Mesendoderm (in vitro differentiated cells): ENCODE measurements around the gene EPN1.
A peak's percentile ranks its signal among the peaks of the same experiment; 100 is the strongest.

Experiments
- DNase-seq: peaks from one replicate; pipeline ENCODE4 v3.0.0; 2013
- H2AK5ac ChIP-seq: 2 replicates; pipeline ENCODE4 v1.6.1; 2013; ENCODE audit warnings: low read length, inconsistent platforms
- H2BK120ac ChIP-seq: 2 replicates; pipeline ENCODE4 v1.6.1; 2013; ENCODE audit warnings: low read depth, mild to moderate bottlenecking, low read length, moderate library complexity, mixed read lengths
- H2BK15ac ChIP-seq: replicated peaks from 2 replicates; pipeline ENCODE4 v1.6.1; 2013; ENCODE audit warnings: low read depth, mild to moderate bottlenecking, moderate library complexity
- H2BK5ac ChIP-seq: 2 replicates; pipeline ENCODE4 v1.6.1; 2013; ENCODE audit warnings: low read length, inconsistent platforms
- H3K18ac ChIP-seq: 2 replicates; pipeline ENCODE4 v1.6.1; 2013; ENCODE audit warnings: mild to moderate bottlenecking, low read length, mixed read lengths
- H3K23ac ChIP-seq: one replicate; pipeline ENCODE4 v1.6.1; 2013; ENCODE audit warnings: low read length
- H3K27ac ChIP-seq: 2 replicates; pipeline ENCODE4 v1.5.1; 2013; ENCODE audit warnings: low read depth, mild to moderate bottlenecking, inconsistent platforms, low read length, moderate library complexity
- H3K27me3 ChIP-seq: 2 replicates; pipeline ENCODE4 v1.6.1; 2013; ENCODE audit warnings: low read length, control low read depth, mild to moderate bottlenecking, inconsistent platforms; ENCODE audit not compliant: insufficient read depth, poor library complexity
- H3K36me3 ChIP-seq: 2 replicates; pipeline ENCODE4 v1.6.1; 2013; ENCODE audit warnings: low read length, inconsistent platforms; ENCODE audit not compliant: control insufficient read depth, insufficient read depth
- H3K4ac ChIP-seq: one replicate; pipeline ENCODE4 v1.6.1; 2013; ENCODE audit warnings: low read depth, mild to moderate bottlenecking, low read length, moderate library complexity
- H3K4me1 ChIP-seq: 2 replicates; pipeline ENCODE4 v1.6.1; 2013; ENCODE audit warnings: low read depth, low read length, inconsistent platforms; ENCODE audit not compliant: control insufficient read depth
- H3K4me2 ChIP-seq: 2 replicates; pipeline ENCODE4 v1.6.1; 2013; ENCODE audit warnings: low read length
- H3K4me3 ChIP-seq: 2 replicates; pipeline ENCODE4 v1.5.1; 2013; ENCODE audit warnings: mild to moderate bottlenecking, low read length
- H3K56ac ChIP-seq: one replicate; pipeline ENCODE4 v1.6.1; 2013; ENCODE audit warnings: low read length
- H3K79me1 ChIP-seq: 2 replicates; pipeline ENCODE4 v1.6.1; 2013; ENCODE audit warnings: low read length, inconsistent platforms
- H3K79me2 ChIP-seq: 2 replicates; pipeline ENCODE4 v1.6.1; 2013; ENCODE audit warnings: mild to moderate bottlenecking, low read length; ENCODE audit not compliant: control insufficient read depth, insufficient read depth
- H3K9ac ChIP-seq: 2 replicates; pipeline ENCODE4 v1.6.1; 2013; ENCODE audit warnings: low read length, inconsistent platforms
- H4K5ac ChIP-seq: one replicate; pipeline ENCODE4 v1.6.1; 2013; ENCODE audit warnings: low read length
- H4K8ac ChIP-seq: one replicate; pipeline ENCODE4 v1.6.1; 2013; ENCODE audit warnings: low read depth, mild to moderate bottlenecking, control low read depth, low read length, moderate library complexity
- WGBS: extraction: QIAGEN DNeasy Blood & Tissue Kit; methylation state at CpG from one replicate; pipeline ENCODE4 v1.1.7; 2013; ENCODE audit warnings: low lambda C conversion rate, missing lambda C conversion rate; ENCODE audit not compliant: insufficient coverage; ENCODE audit errors: extremely low coverage; 5-methylcytosine and 5-hydroxymethylcytosine counted together

Gene EPN1

DNA sequence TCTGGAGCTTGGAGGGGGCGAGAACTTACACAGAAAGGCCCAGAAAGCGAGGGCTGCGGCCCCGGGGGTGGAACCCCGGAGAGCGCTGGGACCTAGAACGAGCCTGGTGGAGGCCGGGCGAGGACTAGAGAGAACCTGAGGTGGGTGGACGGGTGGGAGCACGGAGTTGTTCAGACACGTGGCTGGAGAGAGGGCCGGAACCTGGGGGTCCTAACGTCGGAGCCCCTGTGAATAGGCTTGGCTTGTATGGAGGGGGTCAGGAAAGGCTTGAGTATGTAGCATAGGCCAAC lies 31.2 kb upstream of the EPN1 start:
- peak overlapping the region; percentile 99 for H3K9ac ChIP-seq
- peaks cover 7% of the 10 kb centered on the region for H3K36me3 ChIP-seq
- H3K79me2 ChIP-seq: peaks cover 20% of the 10 kb centered on the region
- peak overlapping the region; percentile 78 for H3K4me2 ChIP-seq
- no peaks in the 10 kb centered on the region for H3K27me3 ChIP-seq
- H4K5ac ChIP-seq: no peak overlapping the region
- H3K18ac ChIP-seq: peak overlapping the region; percentile 91
- no peak overlapping the region for H3K27ac ChIP-seq
- no CpG with 5 or more reads among the region's 15 CpGs for WGBS
- peak overlapping the region; percentile 97 for H3K56ac ChIP-seq
- H3K23ac ChIP-seq: peak overlapping the region; percentile 89
- no peak overlapping the region for H2BK5ac ChIP-seq
- no peak for DNase-seq
- peak overlapping the region; percentile 39 for H2BK120ac ChIP-seq
- H3K79me1 ChIP-seq: peaks cover 8% of the 10 kb centered on the region
- H2AK5ac ChIP-seq: peak overlapping the region; percentile 27
- peaks cover 2% of the 10 kb centered on the region for H3K4me1 ChIP-seq
- peak overlapping the region; percentile 84 for H4K8ac ChIP-seq
- no peak overlapping the region for H2BK15ac ChIP-seq
- H3K4ac ChIP-seq: peak overlapping the region; percentile 95
- peak overlapping the region; percentile 98 for H3K4me3 ChIP-seq

DNA sequence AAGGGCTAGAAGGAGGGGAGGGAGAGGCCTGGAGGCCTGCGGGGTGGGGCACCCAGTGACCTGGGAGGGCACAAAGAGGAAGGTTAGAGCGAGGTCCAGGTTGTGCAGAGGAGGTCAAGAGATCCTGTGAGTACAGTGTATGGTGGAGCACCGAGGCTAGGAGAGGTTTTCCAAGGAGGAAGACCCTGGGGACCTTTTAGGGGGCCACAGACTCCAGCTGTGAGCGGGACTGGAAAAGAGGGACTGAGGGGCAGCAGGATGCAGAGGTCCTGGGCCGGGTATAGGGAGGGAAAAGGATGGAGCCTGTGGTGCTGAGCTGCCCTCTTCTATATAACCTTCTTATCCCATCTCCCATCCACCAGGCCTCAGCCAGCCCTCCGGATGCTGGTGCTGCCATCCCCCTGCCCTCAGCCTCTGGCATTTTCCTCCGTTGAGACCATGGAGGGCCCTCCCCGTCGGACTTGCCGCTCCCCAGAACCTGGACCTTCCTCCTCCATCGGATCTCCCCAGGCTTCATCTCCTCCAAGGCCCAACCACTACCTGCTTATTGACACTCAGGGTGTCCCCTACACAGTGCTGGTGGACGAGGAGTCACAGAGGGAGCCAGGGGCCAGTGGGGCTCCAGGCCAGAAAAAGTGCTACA lies 30.7 kb upstream of the EPN1 start:
- Histone ChIP-seq H3K4me1 (peaks cover 2% of the 10 kb centered on the region), H3K56ac (peak overlapping the region; percentile 97), H3K79me2 (peaks cover 20% of the 10 kb centered on the region), H2AK5ac (peak overlapping the region; percentile 30), H3K23ac (peak overlapping the region; percentile 89), H2BK15ac (no peak overlapping the region), H3K79me1 (peaks cover 8% of the 10 kb centered on the region), H3K27me3 (no peaks in the 10 kb centered on the region), H2BK5ac (no peak overlapping the region), H3K4ac (peak overlapping the region; percentile 95), H3K4me2 (peak overlapping the region; percentile 78), H4K5ac (no peak overlapping the region), H2BK120ac (peak overlapping the region; percentile 39), H3K36me3 (peaks cover 7% of the 10 kb centered on the region), H3K4me3 (peak overlapping the region; percentile 98), H3K18ac (no peak overlapping the region), H3K9ac (peak overlapping the region; percentile 99), H4K8ac (no peak overlapping the region), H3K27ac (no peak overlapping the region)
- no peak for DNase-seq
- WGBS: no CpG with 5 or more reads among the region's 12 CpGs

DNA sequence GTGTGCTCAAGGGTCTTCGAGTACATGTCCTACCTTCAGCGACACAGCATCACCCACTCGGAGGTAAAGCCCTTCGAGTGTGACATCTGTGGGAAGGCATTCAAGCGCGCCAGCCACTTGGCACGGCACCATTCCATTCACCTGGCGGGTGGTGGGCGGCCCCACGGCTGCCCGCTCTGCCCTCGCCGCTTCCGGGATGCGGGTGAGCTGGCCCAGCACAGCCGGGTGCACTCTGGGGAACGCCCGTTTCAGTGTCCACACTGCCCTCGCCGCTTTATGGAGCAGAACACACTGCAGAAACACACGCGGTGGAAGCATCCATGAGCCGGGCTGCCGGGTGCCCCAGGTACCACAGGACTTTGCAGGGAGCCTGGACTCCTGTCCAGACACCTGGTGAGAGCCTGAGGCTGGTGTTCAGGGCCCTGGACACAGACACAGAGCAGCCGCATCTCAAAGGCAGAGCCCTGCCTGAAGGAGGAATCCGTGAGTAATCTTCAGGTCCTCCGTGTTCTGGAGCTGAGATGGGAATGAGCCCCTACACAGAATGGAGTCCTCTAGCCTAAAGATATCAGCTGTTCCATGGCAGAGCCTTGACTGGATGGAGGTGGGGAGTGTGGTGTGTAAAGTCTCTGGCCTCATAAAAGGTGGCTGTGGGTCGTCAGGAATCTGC lies 30.0 kb upstream of the EPN1 start:
- no peak overlapping the region for H2AK5ac ChIP-seq
- DNase-seq: no peak
- no peak overlapping the region for H3K18ac ChIP-seq
- H3K4me2 ChIP-seq: no peak overlapping the region
- peaks cover 8% of the 10 kb centered on the region for H3K79me1 ChIP-seq
- no peak overlapping the region for H3K23ac ChIP-seq
- H3K4ac ChIP-seq: no peak overlapping the region
- no peak overlapping the region for H3K27ac ChIP-seq
- H3K79me2 ChIP-seq: peaks cover 20% of the 10 kb centered on the region
- H3K9ac ChIP-seq: peak overlapping the region; percentile 99
- WGBS: no CpG with 5 or more reads among the region's 28 CpGs
- peak overlapping the region; percentile 97 for H3K56ac ChIP-seq
- peaks cover 7% of the 10 kb centered on the region for H3K36me3 ChIP-seq
- H4K8ac ChIP-seq: no peak overlapping the region
- peaks cover 2% of the 10 kb centered on the region for H3K4me1 ChIP-seq
- H2BK15ac ChIP-seq: no peak overlapping the region
- no peaks in the 10 kb centered on the region for H3K27me3 ChIP-seq
- no peak overlapping the region for H4K5ac ChIP-seq
- H2BK5ac ChIP-seq: no peak overlapping the region
- no peak overlapping the region for H3K4me3 ChIP-seq
- H2BK120ac ChIP-seq: no peak overlapping the region

DNA sequence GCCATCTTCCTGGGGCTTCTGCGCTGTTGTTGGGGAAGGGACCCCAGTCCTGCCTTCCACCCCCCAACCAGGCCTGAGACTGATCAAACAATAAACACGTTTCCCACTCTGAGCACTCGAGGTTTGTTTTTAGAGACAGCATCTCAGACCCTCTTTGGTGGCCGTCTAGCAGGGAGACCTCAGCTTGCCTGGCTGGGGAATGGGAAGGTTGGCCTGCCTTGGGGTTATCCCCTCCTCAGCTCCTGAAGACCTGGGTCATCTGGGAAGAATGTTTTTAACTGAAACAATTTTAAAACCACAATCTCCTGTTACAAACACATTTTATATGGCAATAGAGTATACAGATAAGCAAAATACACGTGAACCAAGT lies 29.5 kb upstream of the EPN1 start:
- H3K4ac ChIP-seq: no peak overlapping the region
- no peak overlapping the region for H2BK15ac ChIP-seq
- no peak overlapping the region for H2AK5ac ChIP-seq
- H3K36me3 ChIP-seq: peaks cover 7% of the 10 kb centered on the region
- H3K9ac ChIP-seq: no peak overlapping the region
- no peak overlapping the region for H3K4me3 ChIP-seq
- no peak overlapping the region for H3K56ac ChIP-seq
- H3K27me3 ChIP-seq: no peaks in the 10 kb centered on the region
- peaks cover 8% of the 10 kb centered on the region for H3K79me1 ChIP-seq
- H4K8ac ChIP-seq: no peak overlapping the region
- peaks cover 20% of the 10 kb centered on the region for H3K79me2 ChIP-seq
- H4K5ac ChIP-seq: no peak overlapping the region
- no peak overlapping the region for H3K27ac ChIP-seq
- H3K23ac ChIP-seq: no peak overlapping the region
- H3K4me2 ChIP-seq: no peak overlapping the region
- no peak overlapping the region for H2BK120ac ChIP-seq
- no CpG with 5 or more reads among the region's 5 CpGs for WGBS
- no peak for DNase-seq
- H3K4me1 ChIP-seq: no peaks in the 10 kb centered on the region
- H3K18ac ChIP-seq: no peak overlapping the region
- no peak overlapping the region for H2BK5ac ChIP-seq

DNA sequence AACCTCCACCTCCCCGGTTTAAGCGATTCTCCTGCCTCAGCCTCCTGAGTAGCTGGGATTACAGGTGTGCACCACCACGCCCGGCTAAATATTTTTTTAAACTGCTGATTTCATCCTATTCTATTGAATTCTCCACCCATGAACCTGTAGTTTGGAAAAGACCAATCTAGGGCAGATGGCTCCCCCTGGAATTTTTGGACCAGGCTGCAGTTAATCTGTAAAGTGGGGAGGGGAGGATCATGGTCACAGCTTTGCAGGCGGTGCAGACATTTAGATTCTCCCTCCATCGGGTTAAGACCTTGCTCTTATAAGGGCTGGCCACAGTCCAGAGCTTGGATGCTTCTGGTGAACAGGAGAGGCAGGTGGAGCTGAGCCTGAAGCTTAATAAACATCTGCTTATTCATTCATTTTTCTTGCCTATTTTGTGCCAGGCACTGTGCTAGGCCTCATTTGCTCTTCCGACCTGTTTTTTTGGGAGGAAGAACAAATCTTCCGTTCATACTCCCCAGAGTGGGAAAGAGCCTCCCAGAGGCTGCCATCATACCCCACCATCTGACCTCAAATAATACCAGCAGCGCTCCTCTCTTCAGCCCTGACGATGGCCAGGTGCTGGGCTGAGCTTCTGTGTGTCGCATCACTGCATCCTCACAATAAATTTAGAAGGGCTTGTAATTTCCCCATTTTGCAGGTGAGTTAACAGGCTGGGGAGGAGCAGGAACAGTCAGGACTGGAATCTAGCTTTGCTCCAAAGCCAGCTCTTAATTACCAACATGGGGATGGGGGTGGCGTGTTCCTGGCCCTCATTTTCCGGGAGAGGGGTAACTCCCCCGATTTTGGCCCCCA lies 27.9 kb upstream of the EPN1 start:
- WGBS: no CpG with 5 or more reads among the region's 14 CpGs
- peaks cover 8% of the 10 kb centered on the region for H3K79me1 ChIP-seq

More for the DNA sequence above, 27.9 kb upstream of the EPN1 start:
- Histone ChIP-seq H3K27me3 (no peaks in the 10 kb centered on the region), H3K4me3 (peak overlapping the region; percentile 75), H2BK5ac (no peak overlapping the region), H3K23ac (no peak overlapping the region), H3K18ac (peak overlapping the region; percentile 5), H2BK15ac (no peak overlapping the region), H3K27ac (no peak overlapping the region), H3K4me1 (no peaks in the 10 kb centered on the region), H2AK5ac (no peak overlapping the region), H2BK120ac (no peak overlapping the region), H3K4ac (peak overlapping the region; percentile 73), H3K79me2 (peaks cover 20% of the 10 kb centered on the region), H4K5ac (no peak overlapping the region), H4K8ac (no peak overlapping the region), H3K36me3 (peaks cover 7% of the 10 kb centered on the region), H3K9ac (peak overlapping the region; percentile 95), H3K4me2 (peak overlapping the region; percentile 34), H3K56ac (peak overlapping the region; percentile 75)
- no peak for DNase-seq
